Uterus (tissue), 2 donors: Measurements from ENCODE around the gene KRTAP10-5.

Source experiments
- POLR2A ChIP-seq, 2 donors: fragments of 450-650 bp; IDR thresholded peaks; one replicate each; pipeline ENCODE4 v1.6.1; 2016; ENCODE audit warnings: antibody characterized with exemption in 2 of 2, mild to moderate bottlenecking in 1 of 2, moderate library complexity in 1 of 2
- TF ChIP-seq, protein P1 (sequence below), 4 experiments: fragments of 200-600 bp in 2 of 4; fragments of 450-650 bp in 2 of 4; sonication (generic) in 2 of 4; IDR thresholded peaks; one replicate each; pipeline ENCODE4 v1.5.1; 2016 to 2019; ENCODE audit warnings: antibody characterized with exemption in 4 of 4, mild to moderate bottlenecking in 2 of 4, moderate library complexity in 1 of 4

GRCh38 chr21:44549525-44550211 lies 30.7 kb downstream of the KRTAP10-5 start:
- TF ChIP-seq, protein P1, sequence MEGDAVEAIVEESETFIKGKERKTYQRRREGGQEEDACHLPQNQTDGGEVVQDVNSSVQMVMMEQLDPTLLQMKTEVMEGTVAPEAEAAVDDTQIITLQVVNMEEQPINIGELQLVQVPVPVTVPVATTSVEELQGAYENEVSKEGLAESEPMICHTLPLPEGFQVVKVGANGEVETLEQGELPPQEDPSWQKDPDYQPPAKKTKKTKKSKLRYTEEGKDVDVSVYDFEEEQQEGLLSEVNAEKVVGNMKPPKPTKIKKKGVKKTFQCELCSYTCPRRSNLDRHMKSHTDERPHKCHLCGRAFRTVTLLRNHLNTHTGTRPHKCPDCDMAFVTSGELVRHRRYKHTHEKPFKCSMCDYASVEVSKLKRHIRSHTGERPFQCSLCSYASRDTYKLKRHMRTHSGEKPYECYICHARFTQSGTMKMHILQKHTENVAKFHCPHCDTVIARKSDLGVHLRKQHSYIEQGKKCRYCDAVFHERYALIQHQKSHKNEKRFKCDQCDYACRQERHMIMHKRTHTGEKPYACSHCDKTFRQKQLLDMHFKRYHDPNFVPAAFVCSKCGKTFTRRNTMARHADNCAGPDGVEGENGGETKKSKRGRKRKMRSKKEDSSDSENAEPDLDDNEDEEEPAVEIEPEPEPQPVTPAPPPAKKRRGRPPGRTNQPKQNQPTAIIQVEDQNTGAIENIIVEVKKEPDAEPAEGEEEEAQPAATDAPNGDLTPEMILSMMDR (IDR thresholded peaks at IDR 0.05): no peak
- TF ChIP-seq POLR2A (IDR thresholded peaks at IDR 0.05): no peak
